Heart right ventricle (tissue), 16 donors: ENCODE data around the gene CACNA1C. TPM values are rescaled to one million over a fixed set of nuclear protein-coding genes. Genes with fewer than 3 reads are reported as not detected.
A peak's percentile ranks its signal among the peaks of the same experiment; 100 is the strongest.

Experiments used
- ATAC-seq, 8 donors: fragments of 200-7000 bp; cut with Tn5 transposase; one replicate each; pipeline ENCODE4 v1.9.1; 2020; ENCODE audit warnings: mild to moderate bottlenecking in 8 of 8, moderate library complexity in 8 of 8, moderate number of reproducible peaks in 1 of 8
- DNase-seq, 2 donors: peaks; one replicate each; pipeline ENCODE4 v3.0.0-alpha.2; 2020
- H3K27ac ChIP-seq, 10 donors: fragments of 200-600 bp; sonication (generic) in 2 of 10; one replicate each; pipeline versions ENCODE4 v1.5.0 to v1.8.0; 2020 to 2022; ENCODE audit warnings: mild to moderate bottlenecking in 3 of 10
- H3K27me3 ChIP-seq, 7 donors: fragments of 200-600 bp; one replicate each; pipeline ENCODE4 v1.8.0; 2021 to 2022; ENCODE audit warnings: mild to moderate bottlenecking in 2 of 7
- H3K36me3 ChIP-seq, 9 donors: fragments of 200-600 bp; sonication (generic) in 1 of 9; one replicate each; pipeline versions ENCODE4 v1.5.0 to v1.8.0; 2020 to 2022; ENCODE audit warnings: mild to moderate bottlenecking in 2 of 9
- H3K4me1 ChIP-seq, 9 donors: fragments of 200-600 bp; sonication (generic) in 1 of 9; one replicate each; pipeline versions ENCODE4 v1.5.0 to v1.8.0; 2020 to 2022; ENCODE audit warnings: mild to moderate bottlenecking in 4 of 9
- H3K4me3 ChIP-seq, 10 donors: fragments of 200-600 bp; sonication (generic) in 2 of 10; one replicate each; pipeline versions ENCODE4 v1.5.0 to v1.8.0; 2020 to 2022; ENCODE audit warnings: mild to moderate bottlenecking in 7 of 10, moderate library complexity in 2 of 10
- H3K9me3 ChIP-seq, 11 donors: fragments of 200-600 bp in 10 of 11; sonication (generic) in 2 of 11; one replicate each; pipeline versions ENCODE4 v1.5.0 to v1.8.0; 2013 to 2022; ENCODE audit warnings: mild to moderate bottlenecking in 2 of 11, control low read depth in 1 of 11, moderate library complexity in 1 of 11
- CTCF ChIP-seq, 9 donors: fragments of 200-600 bp; sonication (generic) in 2 of 9; IDR thresholded peaks; one replicate each; pipeline versions ENCODE4 v1.5.0 to v1.8.0; 2021 to 2022; ENCODE audit warnings: antibody characterized with exemption in 9 of 9, mild to moderate bottlenecking in 5 of 9, moderate library complexity in 1 of 9
- WGBS, 2 donors: extraction: QIAGEN DNeasy Blood & Tissue Kit; methylation state at CpG; one replicate each; pipeline ENCODE4 v1.1.7; 2013; ENCODE audit warnings: inconsistent platforms in 1 of 2; 5-methylcytosine and 5-hydroxymethylcytosine counted together
- intact Hi-C, 10 donors: fragments of 100-400 bp; cut with DNase I; formaldehyde crosslinking; loops; one replicate each; pipeline versions ENCODE4 v1.11.1 to v1.14.2; 2022
- polyA plus RNA-seq, 2 donors: library from polyadenylated mRNA; stranded (reverse); fragments of 200-250 nt; gene quantifications; one replicate each; pipeline ENCODE4 v1.2.3, GENCODE V29; 2013
- total RNA-seq, 10 donors: library from RNA; stranded (reverse); fragmentation: NEBNext Ultra II Directional in 3 of 10; extraction: Animal tissue kit (Norgen Biotek cat#: 25700) in 3 of 10; gene quantifications; one replicate each; pipeline versions ENCODE4 v1.2.1 to v1.2.4, GENCODE V29; 2021 to 2023
- donor health status: Arrhythmogenic right ventricular cardiomyopathy.
- donor health status: ischemic (EF 13 %, LVEDD 7.1; RV severe dilation, severe dysfunction).
- donor health status: healthy with polysubstance abuse.
- donor health status: DM: no; HTN: yes; CAD: no.
- donor health status: DM: no; HTN: no; CAD: no.
- donor health status: ischemic (EF 25% LVEDD 6.9; RV normal size, moderate dysfunction).
- donor health status: ischemic (EF 25% LVEDD 5.7; RV mildly dilated, moderate dysfunction).
- donor health status: healthy.
- donor health status: DM: yes; HTN: yes; CAD: no.
- donor health status: Ischemic cardiomyopathy.
- donor health status: ischemic (EF 35%, LVEDD 5.7; RV mildly dilated, moderate dysfunction).
- donor health status: nonischemic (EF 11% LVEDD 7.7; RV severe dilation, severe dysfunction).
- donor health status: DM: yes; HTN: yes; CAD: no.
- donor health status: PGD.
- donor health status: ischemic (EF 29% LVEDD 5.4; RV normal size, mild dysfunction).
- donor health status: nonischemic (EF 23%, LVEDD 6.1; RV moderate dilation, normal function).

The CACNA1C gene
- total and polyA plus RNA-seq, 12 donors: 19.1 to 222 (median 183) TPM

GRCh38 chr12:2507814-2508213, 455.0 kb downstream of the CACNA1C start:
- H3K27me3 ChIP-seq: no peaks in the 10 kb centered on the region
- TF ChIP-seq CTCF (IDR thresholded peaks at IDR 0.05): no peak
- H3K36me3 ChIP-seq: peaks cover 0 to 34% (median 0%) of the 10 kb centered on the region in 9 donors
- H3K4me1 ChIP-seq: peaks cover 0 to 49% (median 8%) of the 10 kb centered on the region in 9 donors
- no peak overlapping the region for H3K27ac ChIP-seq
- intact Hi-C loops: no loop called here
- ATAC-seq (peak in 1 of 8 donors; percentile 30), DNase-seq (no peak)
- WGBS, 2 donors: 61 to 75% methylated on average over 7 of the region's 7 CpGs
- H3K4me3 ChIP-seq: no peak overlapping the region
- no peaks in the 10 kb centered on the region for H3K9me3 ChIP-seq

- H3K9me3 ChIP-seq: no peaks in the 10 kb centered on the region
- 87 to 89% methylated on average over 5 of the region's 5 CpGs for WGBS, 2 donors
- peaks cover 0 to 47% (median 2%) of the 10 kb centered on the region in 9 donors for H3K36me3 ChIP-seq
- H3K27ac ChIP-seq: peak overlapping the region in 1 of 10 donors; percentile 59
- no peak overlapping the region for H3K4me3 ChIP-seq
- H3K27me3 ChIP-seq: no peaks in the 10 kb centered on the region
- no peak for DNase-seq
- no peak for ATAC-seq
- intact Hi-C loops: no loop called here
- peaks cover 0 to 36% (median 3%) of the 10 kb centered on the region in 9 donors for H3K4me1 ChIP-seq
- TF ChIP-seq CTCF (IDR thresholded peaks at IDR 0.05): no peak
Measured at GRCh38 chr12:2509137-2509536, 456.4 kb downstream of the CACNA1C start.

GRCh38 chr12:2510045-2510444, 457.3 kb downstream of the CACNA1C start:
- H3K36me3 ChIP-seq: peaks cover 0 to 50% (median 0%) of the 10 kb centered on the region in 9 donors
- H3K27me3 ChIP-seq: no peaks in the 10 kb centered on the region
- H3K9me3 ChIP-seq: no peaks in the 10 kb centered on the region
- ATAC-seq (peak; percentile 63 to 91 (median 76)), DNase-seq (peak; percentile 42 to 58)
- no peak overlapping the region for H3K4me3 ChIP-seq
- TF ChIP-seq CTCF (IDR thresholded peaks at IDR 0.05): no peak
- H3K4me1 ChIP-seq: peaks cover 0 to 35% (median 3%) of the 10 kb centered on the region in 9 donors
- 50 to 71% methylated on average over 5 of the region's 5 CpGs for WGBS, 2 donors
- peak overlapping the region in 2 of 10 donors; percentile 35 to 59 for H3K27ac ChIP-seq
- intact Hi-C loops: no loop called here

- WGBS, 2 donors: 84 to 85% methylated on average over 11 of the region's 11 CpGs
- ATAC-seq: no peak
- intact Hi-C loops: no loop called here
- no peak for TF ChIP-seq CTCF (IDR thresholded peaks at IDR 0.05)
- H3K27me3 ChIP-seq: no peaks in the 10 kb centered on the region
- H3K27ac ChIP-seq: no peak overlapping the region
- H3K9me3 ChIP-seq: no peaks in the 10 kb centered on the region
- no peak overlapping the region for H3K4me3 ChIP-seq
- H3K36me3 ChIP-seq: peaks cover 0 to 56% (median 0%) of the 10 kb centered on the region in 9 donors
- no peak for DNase-seq
- peaks cover 0 to 20% (median 0%) of the 10 kb centered on the region in 9 donors for H3K4me1 ChIP-seq
Measured at GRCh38 chr12:2513141-2514037, 460.6 kb downstream of the CACNA1C start.
